ENCODE data around the gene SLC16A3. TPM values are rescaled to one million over a fixed set of nuclear protein-coding genes. Genes with fewer than 3 reads are reported as not detected.
A peak's percentile ranks its signal among the peaks of the same experiment; 100 is the strongest.

Gene SLC16A3
- total and polyA plus RNA-seq, 4 donors: 14.1 to 22.8 (median 19.0) TPM

DNA sequence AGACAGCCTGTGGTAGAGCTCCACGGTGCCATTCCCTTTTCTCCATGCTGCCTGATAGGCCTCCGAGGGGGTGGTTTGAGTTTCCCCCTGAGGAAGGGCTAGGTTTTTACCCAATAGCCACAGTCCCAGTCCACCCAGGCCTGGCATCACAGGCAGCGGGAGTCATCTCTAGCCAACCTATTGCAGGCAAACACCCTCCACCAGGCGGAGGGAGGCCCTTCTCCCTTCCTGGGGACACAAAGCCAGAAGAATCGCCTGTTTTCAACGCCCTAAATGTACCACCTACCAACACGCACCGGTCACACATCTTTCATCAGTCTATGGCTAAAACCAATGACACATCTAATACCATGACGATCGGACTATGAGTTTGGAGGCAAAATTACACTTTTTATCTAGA, 37.3 kb downstream of the SLC16A3 start:
- H3K4me1 ChIP-seq (ENCODE audit: control insufficient read depth, insufficient read depth, low read length): peaks cover 37% of the 10 kb centered on the region
- DNase-seq (ENCODE audit: low read depth in 4 of 6, low spot score in 6 of 6): no peak
- peaks cover 90% of the 10 kb centered on the region for H3K36me3 ChIP-seq (ENCODE audit: control insufficient read depth, insufficient read depth, low read length)
- H3K4me3 ChIP-seq (ENCODE audit: low read depth, low read length): no peak overlapping the region
- 99% methylated on average over 7 of the region's 10 CpGs for WGBS (ENCODE audit: insufficient coverage)
- H3K9me3 ChIP-seq (ENCODE audit: control insufficient read depth, insufficient read depth, low read length): no peaks in the 10 kb centered on the region
- H3K27me3 ChIP-seq (ENCODE audit: control insufficient read depth, insufficient read depth, low read length): no peaks in the 10 kb centered on the region
- H3K27ac ChIP-seq (ENCODE audit: low read depth, low read length): no peak overlapping the region

- H3K27ac ChIP-seq (ENCODE audit: low read depth, low read length): no peak overlapping the region
- H3K27me3 ChIP-seq (ENCODE audit: control insufficient read depth, insufficient read depth, low read length): no peaks in the 10 kb centered on the region
- peaks cover 85% of the 10 kb centered on the region for H3K36me3 ChIP-seq (ENCODE audit: control insufficient read depth, insufficient read depth, low read length)
- no peak for DNase-seq (ENCODE audit: low read depth in 4 of 6, low spot score in 6 of 6)
- H3K4me1 ChIP-seq (ENCODE audit: control insufficient read depth, insufficient read depth, low read length): peaks cover 52% of the 10 kb centered on the region
- H3K9me3 ChIP-seq (ENCODE audit: control insufficient read depth, insufficient read depth, low read length): no peaks in the 10 kb centered on the region
- WGBS (ENCODE audit: insufficient coverage): 66% methylated on average over 17 of the region's 21 CpGs
- no peak overlapping the region for H3K4me3 ChIP-seq (ENCODE audit: low read depth, low read length)
Observed at GRCh38 chr17:82267575-82268379, 38.9 kb downstream of the SLC16A3 start.

DNA sequence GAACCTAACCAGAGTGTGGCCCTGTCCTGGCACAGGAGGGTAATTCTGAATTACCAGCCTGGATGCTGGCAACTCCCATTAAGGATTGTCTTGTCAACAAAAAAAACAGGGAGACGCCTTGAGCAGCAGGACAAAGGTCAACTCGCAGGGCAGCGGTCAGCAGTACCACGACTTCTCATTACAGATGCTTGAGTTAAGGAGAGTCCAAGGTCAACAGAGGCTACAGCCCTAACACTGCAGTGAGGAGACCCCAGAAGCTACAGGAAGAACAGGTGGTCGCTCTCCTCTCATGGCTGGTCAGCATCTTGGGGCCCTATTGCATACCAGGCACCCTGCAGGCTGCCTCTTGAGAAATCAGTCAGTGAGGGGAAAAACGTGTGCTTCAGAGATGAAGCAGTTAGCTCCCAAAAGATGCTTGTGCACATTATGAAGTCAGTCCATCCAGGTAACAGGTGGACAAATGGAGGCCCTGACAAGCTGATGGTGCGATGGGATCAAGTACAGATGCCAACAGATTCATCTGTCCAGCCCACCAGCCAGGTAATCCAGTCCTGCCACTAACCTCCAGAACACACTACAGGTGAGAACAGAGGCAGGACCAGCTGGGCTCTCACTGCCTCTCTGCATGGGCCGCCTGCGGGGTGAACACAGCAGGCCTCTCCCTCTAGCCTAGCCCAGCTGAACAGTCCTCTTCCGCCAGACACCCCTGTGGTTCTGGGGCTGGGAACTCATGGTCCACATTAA, 40.5 kb downstream of the SLC16A3 start:
- Histone ChIP-seq H3K9me3 (ENCODE audit: control insufficient read depth, insufficient read depth, low read length) (no peaks in the 10 kb centered on the region), H3K4me1 (ENCODE audit: control insufficient read depth, insufficient read depth, low read length) (peaks cover 59% of the 10 kb centered on the region), H3K4me3 (ENCODE audit: low read depth, low read length) (no peak overlapping the region), H3K36me3 (ENCODE audit: control insufficient read depth, insufficient read depth, low read length) (peaks cover 70% of the 10 kb centered on the region), H3K27ac (ENCODE audit: low read depth, low read length) (no peak overlapping the region), H3K27me3 (ENCODE audit: control insufficient read depth, insufficient read depth, low read length) (no peaks in the 10 kb centered on the region)
- no peak for DNase-seq (ENCODE audit: low read depth in 4 of 6, low spot score in 6 of 6)
- 72% methylated on average over 9 of the region's 10 CpGs for WGBS (ENCODE audit: insufficient coverage)

- no peak for DNase-seq (ENCODE audit: low read depth in 4 of 6, low spot score in 6 of 6)
- Histone ChIP-seq H3K27ac (ENCODE audit: low read depth, low read length) (no peak overlapping the region), H3K4me3 (ENCODE audit: low read depth, low read length) (no peak overlapping the region), H3K9me3 (ENCODE audit: control insufficient read depth, insufficient read depth, low read length) (no peaks in the 10 kb centered on the region), H3K36me3 (ENCODE audit: control insufficient read depth, insufficient read depth, low read length) (peaks cover 66% of the 10 kb centered on the region), H3K4me1 (ENCODE audit: control insufficient read depth, insufficient read depth, low read length) (peaks cover 66% of the 10 kb centered on the region), H3K27me3 (ENCODE audit: control insufficient read depth, insufficient read depth, low read length) (no peaks in the 10 kb centered on the region)
- WGBS (ENCODE audit: insufficient coverage): 85% methylated on average over 13 of the region's 13 CpGs
Observed at GRCh38 chr17:82269882-82270500, 41.1 kb downstream of the SLC16A3 start.

DNA sequence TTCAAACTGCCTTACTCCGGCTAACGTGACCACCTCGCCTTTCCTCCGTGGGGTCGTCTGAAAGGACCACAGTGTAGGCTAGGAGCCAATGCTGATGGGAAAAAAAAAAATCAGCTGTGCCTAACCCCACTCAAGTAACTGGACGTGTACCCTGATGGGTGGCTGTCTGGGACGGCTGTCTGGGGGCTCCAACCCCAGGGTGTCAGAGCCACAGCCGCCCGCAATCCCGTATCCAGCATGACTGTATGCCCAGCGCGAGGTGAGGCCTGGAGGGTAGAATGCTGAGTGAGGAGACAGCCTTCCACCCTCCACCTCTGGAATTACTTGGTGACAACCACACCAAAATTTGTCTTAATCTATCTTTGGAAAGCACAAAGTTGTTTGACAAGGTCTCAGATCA, 41.8 kb downstream of the SLC16A3 start:
- WGBS (ENCODE audit: insufficient coverage): no CpG with 5 or more reads among the region's 12 CpGs
- no peak for DNase-seq (ENCODE audit: low read depth in 4 of 6, low spot score in 6 of 6)
- no peaks in the 10 kb centered on the region for H3K9me3 ChIP-seq (ENCODE audit: control insufficient read depth, insufficient read depth, low read length)
- no peak overlapping the region for H3K27ac ChIP-seq (ENCODE audit: low read depth, low read length)
- no peak overlapping the region for H3K4me3 ChIP-seq (ENCODE audit: low read depth, low read length)
- no peaks in the 10 kb centered on the region for H3K27me3 ChIP-seq (ENCODE audit: control insufficient read depth, insufficient read depth, low read length)
- peaks cover 64% of the 10 kb centered on the region for H3K36me3 ChIP-seq (ENCODE audit: control insufficient read depth, insufficient read depth, low read length)
- H3K4me1 ChIP-seq (ENCODE audit: control insufficient read depth, insufficient read depth, low read length): peaks cover 71% of the 10 kb centered on the region

DNA sequence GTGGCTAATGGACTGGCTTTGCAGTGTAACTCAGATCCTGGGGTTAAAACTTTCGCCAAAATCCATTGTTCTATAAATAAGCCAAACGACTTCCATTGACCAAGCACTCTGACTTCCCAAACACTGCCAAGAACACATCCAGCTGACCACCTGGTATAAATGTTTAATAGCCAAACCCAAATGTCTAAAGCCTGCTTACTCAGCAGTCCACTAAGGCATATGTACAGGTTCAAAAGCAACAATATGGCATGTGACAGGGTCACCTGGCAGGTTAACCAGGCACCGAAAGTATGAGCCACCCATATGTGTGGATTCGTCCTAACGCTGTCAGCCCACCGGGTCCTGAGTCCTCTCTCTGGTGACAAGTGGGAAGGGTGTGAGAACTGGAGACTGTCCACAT, 42.6 kb downstream of the SLC16A3 start:
- H3K36me3 ChIP-seq (ENCODE audit: control insufficient read depth, insufficient read depth, low read length): peaks cover 61% of the 10 kb centered on the region
- H3K27ac ChIP-seq (ENCODE audit: low read depth, low read length): no peak overlapping the region
- no peak for DNase-seq (ENCODE audit: low read depth in 4 of 6, low spot score in 6 of 6)
- H3K27me3 ChIP-seq (ENCODE audit: control insufficient read depth, insufficient read depth, low read length): no peaks in the 10 kb centered on the region
- no peaks in the 10 kb centered on the region for H3K9me3 ChIP-seq (ENCODE audit: control insufficient read depth, insufficient read depth, low read length)
- H3K4me1 ChIP-seq (ENCODE audit: control insufficient read depth, insufficient read depth, low read length): peaks cover 71% of the 10 kb centered on the region
- no peak overlapping the region for H3K4me3 ChIP-seq (ENCODE audit: low read depth, low read length)
- 83% methylated on average over 4 of the region's 6 CpGs for WGBS (ENCODE audit: insufficient coverage)

GRCh38 chr17:82272495-82273326, 43.9 kb downstream of the SLC16A3 start:
- peaks cover 65% of the 10 kb centered on the region for H3K4me1 ChIP-seq (ENCODE audit: control insufficient read depth, insufficient read depth, low read length)
- H3K27me3 ChIP-seq (ENCODE audit: control insufficient read depth, insufficient read depth, low read length): no peaks in the 10 kb centered on the region
- no peaks in the 10 kb centered on the region for H3K9me3 ChIP-seq (ENCODE audit: control insufficient read depth, insufficient read depth, low read length)
- H3K36me3 ChIP-seq (ENCODE audit: control insufficient read depth, insufficient read depth, low read length): peaks cover 51% of the 10 kb centered on the region
- under 1% methylated on average over 35 of the region's 57 CpGs for WGBS (ENCODE audit: insufficient coverage)
- peak in 2 of 6 donors; percentile 11 to 28 for DNase-seq (ENCODE audit: low read depth in 4 of 6, low spot score in 6 of 6)
- peak overlapping the region; percentile 72 for H3K4me3 ChIP-seq (ENCODE audit: low read depth, low read length)
- peak overlapping the region; percentile 95 for H3K27ac ChIP-seq (ENCODE audit: low read depth, low read length)

- Histone ChIP-seq H3K4me1 (ENCODE audit: control insufficient read depth, insufficient read depth, low read length) (peaks cover 59% of the 10 kb centered on the region), H3K4me3 (ENCODE audit: low read depth, low read length) (peak within 1 kb of the TSS; percentile 72), H3K27me3 (ENCODE audit: control insufficient read depth, insufficient read depth, low read length) (no peaks in the 10 kb centered on the region), H3K9me3 (ENCODE audit: control insufficient read depth, insufficient read depth, low read length) (no peaks in the 10 kb centered on the region), H3K27ac (ENCODE audit: low read depth, low read length) (peak within 1 kb of the TSS; percentile 95), H3K36me3 (ENCODE audit: control insufficient read depth, insufficient read depth, low read length) (peaks cover 45% of the 10 kb centered on the region)
- peak; percentile 82 to 97 (median 89) for DNase-seq (ENCODE audit: low read depth in 4 of 6, low spot score in 6 of 6)
- 3% methylated on average over 80 of the region's 80 CpGs for WGBS (ENCODE audit: insufficient coverage)
Observed at GRCh38 chr17:82273327-82274133, 44.7 kb downstream of the SLC16A3 start, which contains the start of gene CSNK1D. TSS of gene CSNK1D (minus strand) at chr17:82273700. CDS start at chr17:82273381, 319 bp downstream.
